GM23338 (cell line): ENCODE results near the gene MEOX2.

Source experiments
- EZH2 ChIP-seq: fragments of 200-600 bp; sonication (generic); IDR thresholded peaks from one replicate; pipeline ENCODE4 v1.8.0; 2017; ENCODE audit warnings: antibody characterized with exemption, mild to moderate bottlenecking, low read depth; ENCODE audit not compliant: unreplicated experiment
- JUNB ChIP-seq: IDR thresholded peaks from one replicate; pipeline ENCODE4 v1.6.1; 2016; ENCODE audit warnings: antibody characterized with exemption; ENCODE audit not compliant: unreplicated experiment
- NANOG ChIP-seq: IDR thresholded peaks from 2 replicates; pipeline ENCODE4 v1.6.1; 2016; ENCODE audit warnings: antibody characterized with exemption, borderline replicate concordance
- TF ChIP-seq, protein P1 (sequence below), 2 experiments: fragments of 200-600 bp in 1 of 2; sonication (generic) in 1 of 2; conservative IDR thresholded peaks; 2 replicates each; pipeline versions ENCODE4 v1.5.1 to v1.6.1; 2016 to 2017; ENCODE audit warnings: antibody characterized with exemption in 2 of 2, low read depth in 2 of 2, mild to moderate bottlenecking in 2 of 2, moderate library complexity in 1 of 2
- TF ChIP-seq, protein P2 (sequence below): IDR thresholded peaks from one replicate; pipeline ENCODE4 v1.6.1; 2018; ENCODE audit warnings: antibody characterized with exemption; ENCODE audit not compliant: unreplicated experiment

DNA sequence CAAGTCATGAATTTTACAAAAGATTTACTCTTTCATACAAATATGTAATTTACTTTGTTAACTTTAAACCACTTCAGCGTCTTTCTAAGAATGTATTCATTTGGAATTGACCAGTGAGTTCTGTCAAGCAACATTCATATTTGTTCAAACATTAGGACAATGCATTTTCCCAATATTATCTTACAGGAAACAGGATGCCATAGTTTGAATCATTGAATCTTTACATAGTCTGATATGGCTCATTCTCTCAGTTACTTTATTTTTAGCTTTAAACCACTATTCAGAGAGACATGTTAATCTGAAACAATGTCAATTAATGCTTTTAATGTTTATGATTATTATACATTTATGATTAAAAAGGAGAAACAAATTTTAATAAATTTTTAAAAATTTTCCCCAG, 21.1 kb upstream of the MEOX2 start:
- TF ChIP-seq, protein P1, sequence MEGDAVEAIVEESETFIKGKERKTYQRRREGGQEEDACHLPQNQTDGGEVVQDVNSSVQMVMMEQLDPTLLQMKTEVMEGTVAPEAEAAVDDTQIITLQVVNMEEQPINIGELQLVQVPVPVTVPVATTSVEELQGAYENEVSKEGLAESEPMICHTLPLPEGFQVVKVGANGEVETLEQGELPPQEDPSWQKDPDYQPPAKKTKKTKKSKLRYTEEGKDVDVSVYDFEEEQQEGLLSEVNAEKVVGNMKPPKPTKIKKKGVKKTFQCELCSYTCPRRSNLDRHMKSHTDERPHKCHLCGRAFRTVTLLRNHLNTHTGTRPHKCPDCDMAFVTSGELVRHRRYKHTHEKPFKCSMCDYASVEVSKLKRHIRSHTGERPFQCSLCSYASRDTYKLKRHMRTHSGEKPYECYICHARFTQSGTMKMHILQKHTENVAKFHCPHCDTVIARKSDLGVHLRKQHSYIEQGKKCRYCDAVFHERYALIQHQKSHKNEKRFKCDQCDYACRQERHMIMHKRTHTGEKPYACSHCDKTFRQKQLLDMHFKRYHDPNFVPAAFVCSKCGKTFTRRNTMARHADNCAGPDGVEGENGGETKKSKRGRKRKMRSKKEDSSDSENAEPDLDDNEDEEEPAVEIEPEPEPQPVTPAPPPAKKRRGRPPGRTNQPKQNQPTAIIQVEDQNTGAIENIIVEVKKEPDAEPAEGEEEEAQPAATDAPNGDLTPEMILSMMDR (conservative IDR thresholded peaks at IDR 0.05; ENCODE audit: low read depth in 2 of 2): no peak
- TF ChIP-seq EZH2 (no peak), JUNB (no peak), NANOG (no peak)
- TF ChIP-seq, protein P2, sequence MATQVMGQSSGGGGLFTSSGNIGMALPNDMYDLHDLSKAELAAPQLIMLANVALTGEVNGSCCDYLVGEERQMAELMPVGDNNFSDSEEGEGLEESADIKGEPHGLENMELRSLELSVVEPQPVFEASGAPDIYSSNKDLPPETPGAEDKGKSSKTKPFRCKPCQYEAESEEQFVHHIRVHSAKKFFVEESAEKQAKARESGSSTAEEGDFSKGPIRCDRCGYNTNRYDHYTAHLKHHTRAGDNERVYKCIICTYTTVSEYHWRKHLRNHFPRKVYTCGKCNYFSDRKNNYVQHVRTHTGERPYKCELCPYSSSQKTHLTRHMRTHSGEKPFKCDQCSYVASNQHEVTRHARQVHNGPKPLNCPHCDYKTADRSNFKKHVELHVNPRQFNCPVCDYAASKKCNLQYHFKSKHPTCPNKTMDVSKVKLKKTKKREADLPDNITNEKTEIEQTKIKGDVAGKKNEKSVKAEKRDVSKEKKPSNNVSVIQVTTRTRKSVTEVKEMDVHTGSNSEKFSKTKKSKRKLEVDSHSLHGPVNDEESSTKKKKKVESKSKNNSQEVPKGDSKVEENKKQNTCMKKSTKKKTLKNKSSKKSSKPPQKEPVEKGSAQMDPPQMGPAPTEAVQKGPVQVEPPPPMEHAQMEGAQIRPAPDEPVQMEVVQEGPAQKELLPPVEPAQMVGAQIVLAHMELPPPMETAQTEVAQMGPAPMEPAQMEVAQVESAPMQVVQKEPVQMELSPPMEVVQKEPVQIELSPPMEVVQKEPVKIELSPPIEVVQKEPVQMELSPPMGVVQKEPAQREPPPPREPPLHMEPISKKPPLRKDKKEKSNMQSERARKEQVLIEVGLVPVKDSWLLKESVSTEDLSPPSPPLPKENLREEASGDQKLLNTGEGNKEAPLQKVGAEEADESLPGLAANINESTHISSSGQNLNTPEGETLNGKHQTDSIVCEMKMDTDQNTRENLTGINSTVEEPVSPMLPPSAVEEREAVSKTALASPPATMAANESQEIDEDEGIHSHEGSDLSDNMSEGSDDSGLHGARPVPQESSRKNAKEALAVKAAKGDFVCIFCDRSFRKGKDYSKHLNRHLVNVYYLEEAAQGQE: no peak
